ENCODE data around the gene TBC1D7.
A peak's percentile ranks its signal among the peaks of the same experiment; 100 is the strongest.

Gene TBC1D7

GRCh38 chr6:13277231-13277630 lies 51.1 kb downstream of the TBC1D7 start:
- Histone ChIP-seq H3K4me1 (ENCODE audit: control insufficient read depth, insufficient read depth, low read length) (peaks cover 10% of the 10 kb centered on the region), H3K9me3 (ENCODE audit: control insufficient read depth, low read length) (no peaks in the 10 kb centered on the region), H3K36me3 (ENCODE audit: control insufficient read depth, insufficient read depth, low read length, severe bottlenecking) (no peaks in the 10 kb centered on the region), H3K27me3 (replicated peaks; ENCODE audit: control insufficient read depth, insufficient read depth, low read length) (no peaks in the 10 kb centered on the region), H3K9ac (ENCODE audit: low read length) (no peak overlapping the region), H3K4me3 (ENCODE audit: low read length) (no peak overlapping the region)
- no peak for DNase-seq (ENCODE audit: low read depth)

GRCh38 chr6:13275435-13275989 lies 52.8 kb downstream of the TBC1D7 start:
- no peak for DNase-seq (ENCODE audit: low read depth)
- Histone ChIP-seq H3K4me1 (ENCODE audit: control insufficient read depth, insufficient read depth, low read length) (peaks cover 10% of the 10 kb centered on the region), H3K27me3 (replicated peaks; ENCODE audit: control insufficient read depth, insufficient read depth, low read length) (no peaks in the 10 kb centered on the region), H3K9ac (ENCODE audit: low read length) (no peak overlapping the region), H3K4me3 (ENCODE audit: low read length) (no peak overlapping the region), H3K36me3 (ENCODE audit: control insufficient read depth, insufficient read depth, low read length, severe bottlenecking) (no peaks in the 10 kb centered on the region), H3K9me3 (ENCODE audit: control insufficient read depth, low read length) (no peaks in the 10 kb centered on the region)

GRCh38 chr6:13274707-13275434 lies 53.5 kb downstream of the TBC1D7 start:
- Histone ChIP-seq H3K4me3 (ENCODE audit: low read length) (no peak overlapping the region), H3K9ac (ENCODE audit: low read length) (no peak overlapping the region), H3K9me3 (ENCODE audit: control insufficient read depth, low read length) (no peaks in the 10 kb centered on the region), H3K27me3 (replicated peaks; ENCODE audit: control insufficient read depth, insufficient read depth, low read length) (no peaks in the 10 kb centered on the region), H3K4me1 (ENCODE audit: control insufficient read depth, insufficient read depth, low read length) (peaks cover 10% of the 10 kb centered on the region), H3K36me3 (ENCODE audit: control insufficient read depth, insufficient read depth, low read length, severe bottlenecking) (no peaks in the 10 kb centered on the region)
- no peak for DNase-seq (ENCODE audit: low read depth)

- H3K27me3 ChIP-seq (replicated peaks; ENCODE audit: control insufficient read depth, insufficient read depth, low read length) = no peaks in the 10 kb centered on the region
- H3K4me3 ChIP-seq (ENCODE audit: low read length) = no peak overlapping the region
- H3K36me3 ChIP-seq (ENCODE audit: control insufficient read depth, insufficient read depth, low read length, severe bottlenecking) = no peaks in the 10 kb centered on the region
- no peak overlapping the region for H3K9ac ChIP-seq (ENCODE audit: low read length)
- DNase-seq (ENCODE audit: low read depth) = no peak
- H3K9me3 ChIP-seq (ENCODE audit: control insufficient read depth, low read length) = no peaks in the 10 kb centered on the region
- H3K4me1 ChIP-seq (ENCODE audit: control insufficient read depth, insufficient read depth, low read length) = peaks cover 8% of the 10 kb centered on the region
These were observed 54.2 kb downstream of the TBC1D7 start for GRCh38 chr6:13273931-13274706.

GRCh38 chr6:13273202-13273930 lies 55.0 kb downstream of the TBC1D7 start:
- DNase-seq (ENCODE audit: low read depth) = no peak
- H3K9ac ChIP-seq (ENCODE audit: low read length) = no peak overlapping the region
- H3K4me3 ChIP-seq (ENCODE audit: low read length) = no peak overlapping the region
- no peaks in the 10 kb centered on the region for H3K36me3 ChIP-seq (ENCODE audit: control insufficient read depth, insufficient read depth, low read length, severe bottlenecking)
- H3K27me3 ChIP-seq (replicated peaks; ENCODE audit: control insufficient read depth, insufficient read depth, low read length) = no peaks in the 10 kb centered on the region
- H3K4me1 ChIP-seq (ENCODE audit: control insufficient read depth, insufficient read depth, low read length) = peaks cover 5% of the 10 kb centered on the region
- no peaks in the 10 kb centered on the region for H3K9me3 ChIP-seq (ENCODE audit: control insufficient read depth, low read length)

- Histone ChIP-seq H3K36me3 (ENCODE audit: control insufficient read depth, insufficient read depth, low read length, severe bottlenecking) (no peaks in the 10 kb centered on the region), H3K4me1 (ENCODE audit: control insufficient read depth, insufficient read depth, low read length) (peaks cover 5% of the 10 kb centered on the region), H3K9ac (ENCODE audit: low read length) (no peak overlapping the region), H3K9me3 (ENCODE audit: control insufficient read depth, low read length) (no peaks in the 10 kb centered on the region), H3K4me3 (ENCODE audit: low read length) (no peak overlapping the region), H3K27me3 (replicated peaks; ENCODE audit: control insufficient read depth, insufficient read depth, low read length) (no peaks in the 10 kb centered on the region)
- DNase-seq (ENCODE audit: low read depth) = no peak
These were observed 55.9 kb downstream of the TBC1D7 start for GRCh38 chr6:13272131-13273046.

- H3K4me3 ChIP-seq (ENCODE audit: low read length) = no peak overlapping the region
- no peaks in the 10 kb centered on the region for H3K27me3 ChIP-seq (replicated peaks; ENCODE audit: control insufficient read depth, insufficient read depth, low read length)
- DNase-seq (ENCODE audit: low read depth) = peak; percentile 29
These were observed 59.3 kb downstream of the TBC1D7 start for GRCh38 chr6:13268913-13269518.

GRCh38 chr6:13267142-13267651 lies 61.1 kb downstream of the TBC1D7 start:
- Histone ChIP-seq H3K4me3 (ENCODE audit: low read length) (no peak overlapping the region), H3K9ac (ENCODE audit: low read length) (no peak overlapping the region), H3K9me3 (ENCODE audit: control insufficient read depth, low read length) (no peaks in the 10 kb centered on the region), H3K36me3 (ENCODE audit: control insufficient read depth, insufficient read depth, low read length, severe bottlenecking) (no peaks in the 10 kb centered on the region), H3K4me1 (ENCODE audit: control insufficient read depth, insufficient read depth, low read length) (peaks cover 5% of the 10 kb centered on the region), H3K27me3 (replicated peaks; ENCODE audit: control insufficient read depth, insufficient read depth, low read length) (no peaks in the 10 kb centered on the region)
- no peak for DNase-seq (ENCODE audit: low read depth)

More at GRCh38 chr6:13268913-13269518, 59.3 kb downstream of the TBC1D7 start:
- H3K9me3 ChIP-seq (ENCODE audit: control insufficient read depth, low read length) = no peaks in the 10 kb centered on the region
- H3K9ac ChIP-seq (ENCODE audit: low read length) = no peak overlapping the region
- no peaks in the 10 kb centered on the region for H3K36me3 ChIP-seq (ENCODE audit: control insufficient read depth, insufficient read depth, low read length, severe bottlenecking)
- H3K4me1 ChIP-seq (ENCODE audit: control insufficient read depth, insufficient read depth, low read length) = peaks cover 5% of the 10 kb centered on the region

GRCh38 chr6:13263669-13264068 lies 64.7 kb downstream of the TBC1D7 start:
- Histone ChIP-seq H3K27me3 (replicated peaks; ENCODE audit: control insufficient read depth, insufficient read depth, low read length) (no peaks in the 10 kb centered on the region), H3K4me3 (ENCODE audit: low read length) (no peak overlapping the region), H3K4me1 (ENCODE audit: control insufficient read depth, insufficient read depth, low read length) (no peaks in the 10 kb centered on the region), H3K9me3 (ENCODE audit: control insufficient read depth, low read length) (no peaks in the 10 kb centered on the region), H3K36me3 (ENCODE audit: control insufficient read depth, insufficient read depth, low read length, severe bottlenecking) (no peaks in the 10 kb centered on the region), H3K9ac (ENCODE audit: low read length) (no peak overlapping the region)
- no peak for DNase-seq (ENCODE audit: low read depth)

Data from adipocyte (in vitro differentiated cells).